Adrenal gland (tissue), 12 donors: ENCODE measurements around the gene UROC1. TPM values are rescaled to one million over a fixed set of nuclear protein-coding genes. Genes with fewer than 3 reads are reported as not detected.
A peak's percentile ranks its signal among the peaks of the same experiment; 100 is the strongest.

Experiments
- DNase-seq, 7 donors: peaks; one replicate each; pipeline ENCODE4 v3.0.0-alpha.2; 2019 to 2020
- H3K27ac ChIP-seq, 5 donors: fragments of 200-600 bp; sonication (generic) in 4 of 5; 1 replicate in 3 of 5; 2 replicates in 2 of 5; pipeline versions ENCODE4 v1.5.1 to v1.8.0; 2016 to 2020; ENCODE audit warnings: mild to moderate bottlenecking in 1 of 5
- H3K27me3 ChIP-seq: fragments of 200-600 bp; 2 replicates; pipeline ENCODE4 v1.8.0; 2021
- H3K36me3 ChIP-seq, 2 donors: fragments of 200-600 bp; replicated peaks in 1 of 2; 1 replicate in 1 of 2; 2 replicates in 1 of 2; pipeline versions ENCODE4 v1.5.1 to v1.8.0; 2018 to 2022
- H3K4me1 ChIP-seq, 2 donors: fragments of 200-600 bp; replicated peaks in 1 of 2; 1 replicate in 1 of 2; 2 replicates in 1 of 2; pipeline versions ENCODE4 v1.5.1 to v1.8.0; 2018 to 2021
- H3K4me3 ChIP-seq, 4 donors: fragments of 200-600 bp; sonication (generic) in 3 of 4; one replicate each; pipeline ENCODE4 v1.5.1; 2016 to 2018
- H3K9me3 ChIP-seq, 3 donors: fragments of 200-600 bp; sonication (generic) in 1 of 3; replicated peaks in 1 of 3; 1 replicate in 2 of 3; 2 replicates in 1 of 3; pipeline versions ENCODE4 v1.5.1 to v1.8.0; 2016 to 2021
- CTCF ChIP-seq, 6 experiments: fragments of 450-650 bp in 4 of 6; fragments of 200-600 bp in 2 of 6; sonication (generic) in 1 of 6; IDR thresholded peaks; 1 replicate in 5 of 6; 2 replicates in 1 of 6; pipeline versions ENCODE4 v1.5.1 to v1.8.0; 2016 to 2021; ENCODE audit warnings: antibody characterized with exemption in 6 of 6, mild to moderate bottlenecking in 2 of 6, moderate library complexity in 1 of 6
- POLR2A ChIP-seq, 2 donors: fragments of 450-650 bp; IDR thresholded peaks; one replicate each; pipeline ENCODE4 v1.6.1; 2017; ENCODE audit warnings: antibody characterized with exemption in 2 of 2, mild to moderate bottlenecking in 2 of 2, moderate library complexity in 1 of 2
- WGBS, 4 donors: extraction: QIAGEN DNeasy Blood & Tissue Kit in 2 of 4; methylation state at CpG; one replicate each; pipeline versions ENCODE4 v1.1.5 to v1.1.7; 2013 to 2017; 5-methylcytosine and 5-hydroxymethylcytosine counted together
- intact Hi-C, 2 donors: fragments of 100-400 bp; cut with DNase I; formaldehyde crosslinking; loops; one replicate each; pipeline versions ENCODE4 v1.14.1 to v1.15.0; 2022 to 2023
- polyA plus RNA-seq, 3 donors: library from polyadenylated mRNA; stranded (reverse); fragments of 200-250 nt in 2 of 3; fragments of 350-450 nt in 1 of 3; fragmentation: Illumina TruSeq in 1 of 3; extraction: RNeasy Lipid Tissue Mini Kit (QIAGEN cat#74804) in 1 of 3; gene quantifications; one replicate each; pipeline ENCODE4 v1.2.3, GENCODE V29; 2013 to 2014
- total RNA-seq, 9 donors: library from RNA; depleted of rRNA in 4 of 9; stranded (reverse); fragments of >200 nt in 4 of 9; fragments of 120-200 nt in 1 of 9; fragmentation: NEBNext Ultra II Directional in 1 of 9; extraction: Animal tissue kit (Norgen Biotek cat#: 25700) in 1 of 9; gene quantifications; one replicate each; pipeline versions ENCODE4 v1.1.0 to v1.2.4, GENCODE V29; 2013 to 2023
- donor health status: healthy with polysubstance abuse.
- donor health status: Bipolar disorder and iron deficiency.
- donor health status: DM: yes; HTN: yes; CAD: no.
- donor health status: DM: no; HTN: no; CAD: no.
- donor health status: DM: no; HTN: no; CAD: no.
- donor health status: DM: yes; HTN: yes; CAD: no.

UROC1 gene
- total and polyA plus RNA-seq, 12 donors: under 0.01 to 0.22 (median 0.04) TPM; not detected in 8

DNA sequence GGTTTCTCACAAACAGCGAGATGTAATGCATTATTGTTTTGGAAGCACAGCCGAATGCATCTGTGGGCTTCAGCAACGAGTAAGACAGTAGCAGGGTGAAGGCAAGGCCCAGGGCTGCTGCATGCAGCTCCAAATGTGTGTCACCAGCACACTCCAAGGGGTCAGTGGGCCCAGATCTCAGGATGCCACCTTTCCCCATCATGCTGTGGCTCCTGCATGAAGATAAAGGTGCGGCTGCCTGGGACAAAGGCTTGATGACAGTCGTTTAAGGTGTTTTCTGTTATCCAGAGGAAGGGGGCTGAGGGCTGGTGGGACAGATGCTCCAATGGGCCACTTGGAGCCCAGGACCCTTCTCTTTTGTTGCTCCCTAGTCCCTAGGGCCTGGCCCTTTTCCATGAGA, 28.0 kb upstream of the UROC1 start:
- Histone ChIP-seq H3K4me1 (no peaks in the 10 kb centered on the region), H3K27ac (no peak overlapping the region), H3K27me3 (peaks cover 22% of the 10 kb centered on the region), H3K36me3 (no peaks in the 10 kb centered on the region), H3K4me3 (no peak overlapping the region), H3K9me3 (no peaks in the 10 kb centered on the region)
- WGBS, 4 donors: 76 to 92% (median 85%) methylated on average over 3 to 5 of the region's 5 CpGs
- peak in 4 of 7 donors; percentile 6 to 14 (median 10) for DNase-seq
- TF ChIP-seq POLR2A (IDR thresholded peaks at IDR 0.05) (no peak), CTCF (IDR thresholded peaks at IDR 0.05) (no peak)
- intact Hi-C loops: no loop called here

- Histone ChIP-seq H3K4me1 (no peaks in the 10 kb centered on the region), H3K4me3 (no peak overlapping the region), H3K27ac (no peak overlapping the region), H3K27me3 (peaks cover 22% of the 10 kb centered on the region), H3K9me3 (no peaks in the 10 kb centered on the region), H3K36me3 (no peaks in the 10 kb centered on the region)
- 61 to 85% (median 72%) methylated on average over 3 to 7 of the region's 7 CpGs for WGBS, 4 donors
- DNase-seq: peak in 4 of 7 donors; percentile 13 to 47 (median 20)
- TF ChIP-seq CTCF (IDR thresholded peaks at IDR 0.05) (no peak), POLR2A (IDR thresholded peaks at IDR 0.05) (no peak)
- intact Hi-C loops: no loop called here
Observed at GRCh38 chr3:126544596-126545281, 27.2 kb upstream of the UROC1 start.

DNA sequence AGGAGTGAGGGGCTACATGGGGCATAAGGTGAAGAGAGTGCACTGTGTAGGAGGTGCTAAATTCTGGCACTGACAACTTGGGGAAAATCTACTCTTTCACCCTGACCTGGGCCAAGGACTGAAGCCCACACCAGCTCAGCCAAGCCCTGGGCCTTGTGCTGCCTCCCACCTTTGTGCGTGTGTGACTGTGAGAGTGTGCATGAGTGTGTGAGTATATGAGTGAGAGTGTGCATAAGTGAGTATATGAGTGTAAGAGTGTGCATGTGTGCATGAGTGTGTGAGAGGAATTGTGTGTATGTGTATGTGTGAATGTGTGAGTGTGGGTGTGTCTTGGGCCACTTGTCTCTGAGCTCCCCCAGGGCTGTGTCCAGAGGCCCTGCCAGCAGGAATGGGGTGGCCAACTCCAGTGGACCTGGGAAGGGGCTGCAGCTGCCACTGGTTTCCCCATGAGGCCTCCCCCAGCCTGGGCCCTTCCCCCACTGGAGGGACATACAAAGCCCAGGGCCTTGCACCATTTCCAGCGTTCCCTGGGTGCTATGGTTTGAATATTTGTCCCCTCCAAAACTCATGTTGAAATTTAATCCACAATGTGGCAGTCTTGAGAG, 26.0 kb upstream of the UROC1 start:
- Histone ChIP-seq H3K36me3 (no peaks in the 10 kb centered on the region), H3K27ac (no peak overlapping the region), H3K4me3 (no peak overlapping the region), H3K4me1 (no peaks in the 10 kb centered on the region), H3K9me3 (no peaks in the 10 kb centered on the region), H3K27me3 (peaks cover 22% of the 10 kb centered on the region)
- WGBS, 4 donors: 82 to 95% (median 91%) methylated on average over 2 of the region's 2 CpGs
- TF ChIP-seq POLR2A (IDR thresholded peaks at IDR 0.05): no peak
- TF ChIP-seq CTCF (IDR thresholded peaks at IDR 0.05): no peak
- intact Hi-C loops: no loop called here
- DNase-seq: peak in 4 of 7 donors; percentile 3 to 21 (median 14)

DNA sequence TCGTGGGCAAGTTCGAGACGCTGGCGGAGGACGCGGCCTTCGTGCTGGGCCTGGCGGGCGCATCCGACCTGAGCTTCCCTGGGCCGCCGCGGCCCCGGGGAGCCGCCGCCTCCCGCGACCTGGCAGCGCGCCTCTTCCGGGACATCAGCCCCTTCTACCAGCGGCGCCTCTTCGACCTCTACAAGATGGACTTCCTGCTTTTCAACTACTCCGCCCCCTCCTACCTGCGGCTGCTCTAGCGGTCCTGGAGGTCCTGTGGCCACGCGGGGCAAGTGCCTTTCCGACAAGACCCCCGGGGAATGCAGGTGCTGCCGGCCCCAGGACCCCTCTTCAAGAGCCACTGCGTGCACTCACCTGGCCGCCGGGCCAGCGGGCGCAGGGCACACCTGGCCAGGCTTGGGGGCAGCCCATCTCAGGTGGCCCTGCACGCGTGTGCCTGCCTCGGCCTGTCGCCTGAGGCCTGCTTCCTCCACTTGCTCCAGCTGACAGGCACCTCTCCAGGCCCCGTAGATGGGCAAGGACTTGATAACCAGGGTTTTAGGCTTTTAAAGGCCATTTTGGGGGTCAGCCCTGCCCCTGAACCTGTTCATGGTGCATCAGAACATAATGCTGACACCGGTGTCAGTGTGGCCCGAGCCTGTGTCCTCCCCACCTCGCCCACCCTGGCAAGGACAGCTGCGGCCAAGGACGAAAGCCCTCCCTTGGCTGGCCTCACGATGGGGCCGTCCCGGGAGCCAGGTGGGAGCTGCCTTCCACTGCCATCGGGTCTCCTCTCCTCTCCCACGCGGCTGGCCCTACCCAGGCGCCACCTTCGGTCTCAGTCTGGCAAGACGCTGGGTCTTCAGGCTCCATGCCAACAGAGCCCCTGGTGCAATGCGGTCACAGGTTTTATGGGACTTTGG, 25.0 kb upstream of the UROC1 start:
- Histone ChIP-seq H3K9me3 (no peaks in the 10 kb centered on the region), H3K36me3 (no peaks in the 10 kb centered on the region), H3K27me3 (peaks cover 22% of the 10 kb centered on the region), H3K4me3 (no peak overlapping the region), H3K4me1 (no peaks in the 10 kb centered on the region), H3K27ac (no peak overlapping the region)
- 69 to 84% (median 76%) methylated on average over 17 to 57 of the region's 57 CpGs for WGBS, 4 donors
- TF ChIP-seq CTCF (IDR thresholded peaks at IDR 0.05) (no peak), POLR2A (IDR thresholded peaks at IDR 0.05) (no peak)
- DNase-seq: peak in 5 of 7 donors; percentile 8 to 40 (median 12)
- intact Hi-C loops: no loop called here
